Suprapubic skin (tissue), 4 donors: ENCODE data around the gene GPR160.

Source experiments
- CTCF ChIP-seq, 2 donors: fragments of 200-600 bp in 1 of 2; fragments of 450-650 bp in 1 of 2; sonication (generic) in 1 of 2; IDR thresholded peaks; one replicate each; pipeline ENCODE4 v1.5.1; 2016 to 2019; ENCODE audit warnings: antibody characterized with exemption in 2 of 2, mild to moderate bottlenecking in 1 of 2, moderate library complexity in 1 of 2
- POLR2A ChIP-seq, 2 donors: fragments of 450-650 bp; IDR thresholded peaks; one replicate each; pipeline ENCODE4 v1.6.1; 2017; ENCODE audit warnings: antibody characterized with exemption in 2 of 2, mild to moderate bottlenecking in 2 of 2, moderate library complexity in 2 of 2
- POLR2AphosphoS5 ChIP-seq, 3 donors: sonication (generic); formaldehyde crosslinking; IDR thresholded peaks; one replicate each; pipeline ENCODE4 v1.6.1; 2017; ENCODE audit warnings: antibody characterized with exemption in 3 of 3

GRCh38 chr3:170024581-170024980, 13.2 kb upstream of the GPR160 start:
- TF ChIP-seq POLR2AphosphoS5 (IDR thresholded peaks at IDR 0.05) (no peak), CTCF (IDR thresholded peaks at IDR 0.05) (no peak), POLR2A (IDR thresholded peaks at IDR 0.05) (no peak)
